GM19455 (cell line): Measurements from ENCODE around the gene FAM3B.

ENCODE experiments used
- ATAC-seq: cut with Tn5 transposase; IDR thresholded peaks from one replicate; pipeline ENCODE4 v1.9.1; 2021; ENCODE audit not compliant: unreplicated experiment

Gene FAM3B

DNA sequence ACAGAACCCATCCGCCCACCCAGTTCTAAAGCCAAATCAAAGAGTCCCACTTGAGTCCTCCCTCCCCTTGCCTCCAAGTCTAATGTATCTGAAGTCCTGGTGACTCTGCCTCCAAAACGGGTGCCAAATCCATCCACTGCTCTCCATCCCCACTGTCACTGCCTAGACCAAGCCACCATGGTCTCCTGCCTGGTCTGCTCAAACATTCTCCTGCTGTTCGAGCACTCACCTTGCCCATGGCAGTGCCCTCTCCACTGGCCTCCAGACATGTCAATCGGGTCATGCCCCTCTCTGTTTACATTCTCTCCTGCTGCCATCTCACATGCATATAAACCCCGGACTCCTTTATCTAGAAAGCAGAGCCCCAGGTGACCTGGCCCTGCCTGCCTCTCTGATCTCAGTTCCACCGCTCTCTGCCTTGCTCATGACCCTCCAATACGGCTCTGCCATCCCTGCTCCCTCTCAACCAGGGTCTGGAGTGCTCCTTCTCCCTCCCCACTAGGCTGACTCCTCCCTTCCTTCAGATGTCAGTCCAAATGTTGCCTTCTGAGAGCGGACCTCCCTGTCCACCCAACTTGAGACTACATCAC lies 77.4 kb downstream of the FAM3B start:
- no peak for ATAC-seq

DNA sequence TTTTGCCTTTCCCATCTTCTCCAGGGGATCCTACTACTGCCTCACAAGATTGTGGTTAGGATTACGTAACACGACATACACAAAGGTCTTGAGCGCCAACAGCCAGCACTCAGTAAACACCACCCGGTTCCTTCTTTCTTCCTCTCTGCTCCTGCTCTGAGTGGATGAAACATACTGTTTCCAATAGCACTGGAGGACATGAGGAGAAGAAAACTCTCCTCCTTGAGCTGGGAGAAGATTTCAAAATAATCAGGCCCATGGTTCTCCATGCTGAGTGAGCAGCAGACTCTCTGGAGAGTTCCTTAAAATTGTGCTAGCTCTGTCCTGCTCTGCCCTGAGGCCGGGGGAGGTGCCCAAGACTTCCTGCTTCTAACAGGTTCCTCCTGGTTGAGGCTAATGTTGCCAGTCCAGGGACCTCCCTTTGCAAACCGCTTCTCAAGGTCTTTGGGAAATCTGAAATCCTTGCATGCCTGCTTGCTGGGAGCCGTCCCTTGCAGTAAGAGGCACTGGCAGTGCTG lies 80.0 kb downstream of the FAM3B start:
- ATAC-seq = no peak

DNA sequence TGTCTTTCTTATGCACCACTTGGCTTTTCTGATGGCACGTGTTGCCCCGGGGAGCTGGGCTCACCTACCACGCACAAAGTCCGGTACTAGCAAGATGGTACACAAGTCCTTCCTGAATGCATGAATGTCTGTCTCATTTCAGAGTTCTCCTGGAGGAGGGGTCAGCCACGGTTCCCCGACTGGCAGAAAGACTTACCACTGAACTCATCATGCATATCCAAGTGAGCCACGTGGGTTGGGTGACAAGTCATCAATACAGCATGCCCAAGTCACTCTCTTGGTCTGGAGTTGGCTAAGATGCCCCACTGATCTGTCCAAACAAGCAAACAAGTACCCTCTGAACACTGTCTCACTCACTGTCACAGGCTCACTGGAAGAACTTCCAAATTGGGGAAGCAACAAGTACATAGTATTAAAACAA lies 80.9 kb downstream of the FAM3B start:
- ATAC-seq = no peak

DNA sequence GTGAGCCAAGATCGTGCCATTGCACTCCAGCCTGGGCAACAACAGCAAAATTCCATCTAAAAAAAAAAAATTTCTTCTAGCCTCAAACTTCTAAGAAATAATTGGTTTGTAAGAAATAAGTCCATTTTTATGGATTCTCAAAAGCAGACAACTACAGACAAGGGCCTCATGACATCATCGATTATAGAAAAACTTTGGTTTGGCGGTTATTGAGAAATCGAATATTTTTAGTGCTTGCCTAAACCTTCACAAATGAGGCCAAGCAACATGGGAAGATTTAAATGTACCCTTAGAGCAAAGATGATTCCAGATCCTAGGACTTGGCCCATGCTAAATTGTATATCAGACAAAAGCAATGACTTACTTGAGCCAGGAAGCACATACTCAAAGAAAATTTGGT lies 81.7 kb downstream of the FAM3B start:
- no peak for ATAC-seq

DNA sequence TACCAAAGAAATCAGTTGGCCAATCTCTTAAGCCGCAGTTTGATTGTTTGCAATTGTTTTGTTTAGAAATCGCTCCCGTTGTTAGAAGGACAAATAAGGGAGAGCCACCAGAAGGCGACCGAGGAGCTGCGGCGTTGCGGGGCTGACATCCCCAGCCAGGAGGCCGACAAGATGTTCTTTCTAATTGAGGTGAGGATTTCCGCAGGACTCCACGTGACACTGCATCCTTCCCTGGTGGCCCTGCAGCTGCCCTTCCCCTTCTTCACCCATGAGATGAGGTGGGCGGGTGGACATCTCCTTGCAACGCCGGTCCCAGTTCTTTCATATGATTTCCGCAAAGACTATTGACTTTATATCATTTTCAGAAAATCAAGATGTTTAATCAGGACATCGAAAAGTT lies 82.2 kb downstream of the FAM3B start:
- ATAC-seq = no peak

DNA sequence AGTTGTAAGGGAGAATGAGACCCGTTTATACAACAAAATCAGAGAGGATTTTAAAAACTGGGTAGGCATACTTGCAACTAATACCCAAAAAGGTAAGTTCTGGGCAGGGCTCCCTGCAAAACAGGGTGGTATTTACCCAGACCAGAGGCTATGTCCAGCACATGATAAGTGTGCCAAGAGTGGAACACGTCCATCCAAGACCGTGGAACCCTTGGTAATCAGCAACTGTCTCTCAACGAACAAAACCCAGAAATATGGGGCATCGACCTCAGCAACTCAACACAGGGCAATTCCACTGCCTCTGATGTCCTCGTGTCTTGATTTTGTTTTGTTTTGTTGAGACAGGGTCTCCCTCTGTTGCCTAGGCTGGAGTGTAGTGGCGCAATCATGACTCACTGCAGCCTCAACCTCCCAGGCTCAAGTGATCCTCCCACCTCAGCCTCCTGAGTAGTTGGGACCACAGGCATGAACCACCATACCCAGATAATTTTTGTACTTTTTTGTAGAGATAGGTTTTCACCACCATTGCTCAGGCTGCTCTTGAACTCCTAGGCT lies 82.7 kb downstream of the FAM3B start:
- no peak for ATAC-seq

DNA sequence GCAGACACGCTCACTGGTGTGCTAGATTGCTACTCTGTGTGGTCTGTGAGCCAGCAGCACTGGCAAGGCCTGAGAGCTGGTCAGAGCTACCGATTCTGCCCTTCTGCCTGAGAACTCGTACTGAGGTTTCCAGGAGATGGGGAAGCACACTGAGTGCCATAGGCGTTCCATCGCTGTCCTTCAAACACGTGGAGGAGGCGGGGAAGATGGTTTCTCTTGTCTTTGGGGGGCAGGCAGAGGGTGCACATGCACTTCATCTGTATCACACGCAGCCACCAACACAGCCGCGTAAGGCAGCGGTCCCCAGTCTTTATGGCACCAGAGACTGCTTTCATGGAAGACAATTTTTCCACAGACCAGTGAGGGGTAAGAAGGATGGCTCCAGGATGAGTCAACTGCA lies 85.6 kb downstream of the FAM3B start:
- ATAC-seq = no peak

DNA sequence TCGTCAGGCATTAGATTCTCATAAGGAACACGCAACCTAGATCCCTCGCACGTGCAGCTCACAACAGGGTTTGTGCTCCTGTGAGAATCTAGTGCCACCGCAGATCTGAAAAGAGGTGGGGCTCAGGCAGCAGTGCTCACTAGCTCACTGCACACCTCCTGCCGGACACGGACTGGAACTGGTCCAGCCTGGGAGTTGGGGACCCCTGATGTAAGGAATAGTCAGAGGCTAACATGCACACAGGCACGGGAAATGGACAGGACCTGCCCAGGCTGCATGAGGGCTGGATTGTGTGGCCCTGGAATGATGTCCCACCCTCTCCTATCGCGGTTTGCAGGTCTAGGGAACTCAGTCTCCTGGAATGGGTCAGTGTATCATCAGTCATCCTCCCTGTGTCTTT lies 86.2 kb downstream of the FAM3B start:
- no peak for ATAC-seq

DNA sequence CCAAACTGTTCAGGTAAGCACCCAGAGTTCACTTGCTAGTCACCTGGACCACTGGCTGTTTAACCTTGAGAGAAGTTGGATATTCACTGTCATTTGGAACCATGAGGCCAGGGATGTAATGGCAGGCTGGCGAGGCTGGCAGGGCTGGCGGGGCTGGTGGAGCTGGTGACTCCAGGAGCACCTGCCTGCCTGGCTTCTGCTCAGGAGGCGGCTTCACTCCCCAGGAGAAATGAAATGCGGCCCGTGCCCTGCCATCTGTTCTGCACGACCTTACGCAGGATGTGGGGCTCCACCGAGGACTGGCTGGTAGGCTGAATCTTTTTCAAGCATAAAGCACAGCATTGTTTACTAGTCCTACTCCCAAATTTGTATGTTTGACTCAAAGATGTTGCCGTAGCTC lies 86.7 kb downstream of the FAM3B start:
- no peak for ATAC-seq

DNA sequence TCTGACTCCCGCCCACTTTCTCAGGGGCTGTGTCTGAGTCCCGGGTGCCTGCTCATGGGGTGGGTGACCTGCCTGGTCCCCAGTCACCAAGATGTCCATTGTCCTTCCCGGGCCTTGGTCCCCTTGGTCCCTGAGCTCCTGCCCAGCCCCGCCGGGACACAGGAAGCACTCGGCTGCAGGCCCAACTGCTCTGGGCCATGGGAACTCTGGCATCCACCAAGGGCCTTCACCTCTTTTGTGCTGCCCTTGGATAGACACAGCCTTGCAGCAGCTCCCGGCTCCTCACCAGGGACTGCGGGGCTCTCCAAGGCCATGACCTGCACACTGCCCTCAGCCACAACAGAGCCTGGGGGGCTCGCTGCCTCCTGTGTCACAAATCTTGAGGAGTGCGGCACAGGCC lies 87.4 kb downstream of the FAM3B start:
- ATAC-seq = no peak

DNA sequence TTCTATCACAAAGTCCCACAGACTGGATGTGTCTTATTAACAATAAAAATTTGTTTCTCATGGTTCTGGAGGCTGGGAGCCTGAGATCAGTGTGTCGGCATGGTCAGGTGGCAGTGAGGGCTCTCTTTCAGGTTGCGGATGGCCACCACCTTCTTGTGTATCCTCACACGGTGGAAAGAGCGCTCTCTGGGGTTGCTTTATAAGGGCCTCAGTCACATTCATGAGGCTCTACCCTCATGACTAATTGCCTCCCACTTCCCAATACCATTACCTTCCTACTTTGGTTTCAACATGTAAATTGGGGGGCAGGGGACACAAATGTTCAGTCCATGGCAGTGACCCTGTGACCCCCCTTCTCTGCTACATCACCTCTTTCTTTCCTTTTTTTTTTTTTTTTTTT lies 88.7 kb downstream of the FAM3B start:
- no peak for ATAC-seq

DNA sequence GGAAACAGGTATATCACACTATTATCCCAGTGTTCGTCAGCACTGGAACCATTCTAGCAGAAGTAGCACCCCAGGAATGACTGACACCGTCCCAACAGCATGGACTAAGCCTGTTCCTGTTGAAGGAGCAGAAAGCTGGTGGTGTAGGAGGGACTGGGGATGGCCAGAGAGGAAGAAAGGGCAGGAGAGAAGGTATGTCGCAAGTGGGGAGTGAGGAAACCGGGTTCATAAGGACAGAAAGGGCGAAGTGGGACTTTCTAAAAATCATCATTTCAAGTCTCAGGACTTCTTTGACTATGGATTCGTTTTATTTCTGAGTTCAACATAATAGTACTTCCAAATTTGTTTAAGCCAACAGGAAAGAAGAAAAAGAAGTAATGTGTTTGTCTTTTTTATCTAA lies 89.7 kb downstream of the FAM3B start:
- no peak for ATAC-seq
